Skeletal muscle satellite cell (primary cell): Measurements from ENCODE around the gene PGS1.

Experiments used
- H3K27me3 ChIP-seq: 2 replicates; pipeline ENCODE4 v1.7.0; 2013; ENCODE audit warnings: low read length; ENCODE audit not compliant: control insufficient read depth, insufficient read depth
- H3K36me3 ChIP-seq: 2 replicates; pipeline ENCODE4 v1.7.0; 2013; ENCODE audit warnings: mild to moderate bottlenecking, control low read depth, low read length; ENCODE audit not compliant: insufficient read depth
- H3K4me1 ChIP-seq: 2 replicates; pipeline ENCODE4 v1.7.0; 2013; ENCODE audit warnings: low read length; ENCODE audit not compliant: control insufficient read depth, insufficient read depth
- H3K4me2 ChIP-seq: 2 replicates; pipeline ENCODE4 v1.7.0; 2013; ENCODE audit warnings: mild to moderate bottlenecking, low read length
- H3K4me3 ChIP-seq: 2 replicates; pipeline ENCODE4 v1.7.0; 2013; ENCODE audit warnings: low read length
- H3K9ac ChIP-seq: 2 replicates; pipeline ENCODE4 v1.7.0; 2013; ENCODE audit warnings: mild to moderate bottlenecking, low read depth, low read length, moderate library complexity
- H3K9me3 ChIP-seq: replicated peaks from 2 replicates; pipeline ENCODE4 v1.7.0; 2013; ENCODE audit warnings: mild to moderate bottlenecking, control low read depth, low read length

PGS1 gene

GRCh38 chr17:78428025-78428575 is 49.7 kb downstream of the PGS1 start:
- H3K9ac ChIP-seq: no peak overlapping the region
- peaks cover 3% of the 10 kb centered on the region for H3K27me3 ChIP-seq
- H3K4me2 ChIP-seq: no peak overlapping the region
- H3K4me1 ChIP-seq: peaks cover under 1% of the 10 kb centered on the region
- no peak overlapping the region for H3K4me3 ChIP-seq
- peaks cover 53% of the 10 kb centered on the region for H3K36me3 ChIP-seq
- no peaks in the 10 kb centered on the region for H3K9me3 ChIP-seq

DNA sequence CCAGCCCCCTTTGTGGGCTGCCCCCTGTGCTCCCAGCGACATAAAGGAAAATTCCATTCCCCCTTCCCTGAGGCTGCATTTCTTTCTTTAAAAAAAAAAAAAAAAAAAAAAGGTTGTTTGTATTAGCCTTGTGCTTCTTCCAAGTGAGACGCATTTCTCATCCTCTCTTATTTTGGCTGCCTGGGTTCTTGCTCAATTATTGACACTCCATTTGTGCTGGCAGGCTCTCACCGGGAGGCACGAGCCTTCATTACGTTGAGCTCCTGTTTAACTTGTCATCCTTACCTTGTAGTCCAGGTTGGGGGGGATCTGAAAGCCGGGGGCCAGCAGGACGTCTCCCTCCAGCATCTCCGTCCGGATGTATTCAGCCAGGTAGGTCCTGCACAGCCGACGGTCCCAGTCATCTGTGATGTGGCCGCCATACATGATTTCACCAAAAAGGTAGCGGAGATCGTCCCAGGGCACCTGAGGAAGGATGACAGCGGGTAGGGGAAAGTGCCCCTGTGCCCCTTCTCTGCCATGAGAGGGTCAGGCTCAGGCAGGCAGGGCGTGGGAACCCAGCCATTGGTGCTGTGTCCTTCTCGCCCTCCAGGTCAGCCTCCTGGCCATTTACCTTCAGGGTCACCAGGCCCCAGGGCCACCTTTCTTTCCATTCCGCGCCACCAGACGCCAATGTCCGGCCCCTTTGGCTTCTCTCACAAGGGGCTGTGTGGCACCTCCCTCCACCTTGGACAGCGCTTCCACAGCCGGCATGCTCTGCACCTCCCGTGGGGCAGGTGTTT is 50.6 kb downstream of the PGS1 start:
- H3K4me1 ChIP-seq: no peaks in the 10 kb centered on the region
- peaks cover 43% of the 10 kb centered on the region for H3K36me3 ChIP-seq
- no peak overlapping the region for H3K4me3 ChIP-seq
- H3K9me3 ChIP-seq: no peaks in the 10 kb centered on the region
- H3K9ac ChIP-seq: no peak overlapping the region
- peaks cover 11% of the 10 kb centered on the region for H3K27me3 ChIP-seq
- H3K4me2 ChIP-seq: no peak overlapping the region

GRCh38 chr17:78429618-78429995 is 51.2 kb downstream of the PGS1 start:
- Histone ChIP-seq H3K36me3 (peaks cover 39% of the 10 kb centered on the region), H3K9ac (no peak overlapping the region), H3K9me3 (no peaks in the 10 kb centered on the region), H3K4me3 (no peak overlapping the region), H3K4me1 (no peaks in the 10 kb centered on the region), H3K27me3 (peaks cover 12% of the 10 kb centered on the region), H3K4me2 (no peak overlapping the region)

GRCh38 chr17:78430892-78431691 is 52.6 kb downstream of the PGS1 start:
- H3K4me3 ChIP-seq: no peak overlapping the region
- H3K9ac ChIP-seq: no peak overlapping the region
- no peak overlapping the region for H3K4me2 ChIP-seq
- peaks cover 17% of the 10 kb centered on the region for H3K27me3 ChIP-seq
- H3K36me3 ChIP-seq: peaks cover 27% of the 10 kb centered on the region
- H3K9me3 ChIP-seq: no peaks in the 10 kb centered on the region
- no peaks in the 10 kb centered on the region for H3K4me1 ChIP-seq

DNA sequence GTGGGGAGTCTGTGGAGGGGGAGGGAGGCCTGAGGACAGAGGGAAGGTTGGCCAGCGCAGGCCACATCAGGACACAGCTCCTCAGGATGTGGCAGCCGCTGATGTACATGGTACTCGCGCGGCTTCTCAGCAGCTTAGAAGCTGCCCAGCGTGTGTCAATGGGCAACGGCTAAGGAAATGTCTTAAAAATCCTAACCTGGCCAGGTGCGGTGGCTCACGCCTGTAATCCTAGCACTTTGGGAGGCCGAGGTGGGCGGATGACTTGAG is 53.2 kb downstream of the PGS1 start:
- no peaks in the 10 kb centered on the region for H3K4me1 ChIP-seq
- H3K9me3 ChIP-seq: no peaks in the 10 kb centered on the region
- peaks cover 22% of the 10 kb centered on the region for H3K36me3 ChIP-seq
- peaks cover 17% of the 10 kb centered on the region for H3K27me3 ChIP-seq
- H3K4me2 ChIP-seq: no peak overlapping the region
- no peak overlapping the region for H3K4me3 ChIP-seq
- H3K9ac ChIP-seq: no peak overlapping the region

- no peaks in the 10 kb centered on the region for H3K9me3 ChIP-seq
- H3K9ac ChIP-seq: no peak overlapping the region
- H3K4me1 ChIP-seq: peaks cover 6% of the 10 kb centered on the region
- H3K36me3 ChIP-seq: peaks cover 14% of the 10 kb centered on the region
- H3K4me3 ChIP-seq: no peak overlapping the region
- no peak overlapping the region for H3K4me2 ChIP-seq
- peaks cover 24% of the 10 kb centered on the region for H3K27me3 ChIP-seq
These were observed 54.0 kb downstream of the PGS1 start for GRCh38 chr17:78432226-78433012.

DNA sequence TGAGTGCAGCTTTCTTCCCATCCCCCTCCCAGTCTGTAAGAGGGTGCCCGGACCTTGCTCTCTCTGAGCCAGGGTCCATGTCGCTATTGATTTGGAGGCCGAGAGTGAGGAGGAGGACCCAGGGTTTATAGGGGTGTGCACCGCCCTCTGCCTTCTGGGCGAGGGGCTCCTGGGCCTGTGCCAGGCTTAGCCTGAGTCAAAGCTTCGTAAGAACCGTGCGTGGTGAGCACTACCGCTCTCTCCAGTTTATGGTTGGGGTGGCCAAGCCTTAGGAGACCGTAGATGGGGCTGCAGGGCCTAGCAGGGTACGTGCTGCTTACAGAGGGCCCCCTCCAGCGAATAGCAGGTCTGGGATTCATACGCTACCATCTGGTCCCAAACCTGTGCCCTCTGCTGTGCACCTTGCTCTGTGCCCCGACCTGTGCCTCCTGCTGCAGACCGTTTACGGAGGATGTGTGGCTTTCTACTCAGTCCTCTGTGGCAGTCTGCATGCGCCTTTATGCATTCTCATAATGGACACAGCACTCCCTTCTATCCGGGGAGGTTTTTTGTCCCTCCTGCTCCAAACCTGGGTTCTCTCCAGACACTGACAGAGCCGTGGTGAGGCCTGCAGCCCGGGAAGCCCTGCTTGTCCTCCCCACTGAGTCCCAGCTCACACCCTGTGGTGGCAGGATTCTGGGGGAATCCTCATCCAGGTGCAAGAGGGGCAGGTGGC is 54.7 kb downstream of the PGS1 start:
- peaks cover 12% of the 10 kb centered on the region for H3K36me3 ChIP-seq
- no peaks in the 10 kb centered on the region for H3K9me3 ChIP-seq
- H3K4me3 ChIP-seq: no peak overlapping the region
- no peak overlapping the region for H3K4me2 ChIP-seq
- H3K9ac ChIP-seq: no peak overlapping the region
- H3K27me3 ChIP-seq: peaks cover 25% of the 10 kb centered on the region
- H3K4me1 ChIP-seq: peaks cover 6% of the 10 kb centered on the region

DNA sequence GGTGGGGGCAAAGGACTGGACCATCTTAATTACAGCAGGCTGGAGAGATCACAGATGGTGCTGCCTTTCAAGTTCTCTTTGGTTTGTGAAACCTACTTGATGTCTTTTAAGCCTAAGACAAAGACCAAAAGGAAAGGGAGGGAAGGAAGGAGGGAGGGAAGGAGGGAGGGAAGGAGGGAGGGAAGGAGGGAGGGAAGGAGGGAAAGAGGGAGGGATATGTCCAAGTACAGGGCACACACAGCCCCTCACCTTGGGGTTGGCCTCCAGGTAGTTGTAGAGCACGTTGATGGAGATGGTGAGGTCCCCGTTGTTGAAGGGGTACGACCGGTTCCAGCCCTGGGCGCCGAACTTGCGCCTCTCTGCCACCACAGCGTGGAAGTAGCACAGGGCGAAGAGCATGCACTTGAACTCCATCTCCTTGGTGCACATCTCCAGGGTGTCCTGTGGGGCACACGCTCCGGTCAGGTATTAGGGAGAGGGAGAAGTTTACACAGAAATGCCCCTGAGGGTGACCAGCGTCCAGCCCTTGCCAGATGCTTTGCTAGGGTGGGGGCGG is 55.4 kb downstream of the PGS1 start:
- Histone ChIP-seq H3K4me1 (peaks cover 6% of the 10 kb centered on the region), H3K4me3 (no peak overlapping the region), H3K9ac (no peak overlapping the region), H3K4me2 (no peak overlapping the region), H3K9me3 (no peaks in the 10 kb centered on the region), H3K36me3 (peaks cover 7% of the 10 kb centered on the region), H3K27me3 (peaks cover 25% of the 10 kb centered on the region)

DNA sequence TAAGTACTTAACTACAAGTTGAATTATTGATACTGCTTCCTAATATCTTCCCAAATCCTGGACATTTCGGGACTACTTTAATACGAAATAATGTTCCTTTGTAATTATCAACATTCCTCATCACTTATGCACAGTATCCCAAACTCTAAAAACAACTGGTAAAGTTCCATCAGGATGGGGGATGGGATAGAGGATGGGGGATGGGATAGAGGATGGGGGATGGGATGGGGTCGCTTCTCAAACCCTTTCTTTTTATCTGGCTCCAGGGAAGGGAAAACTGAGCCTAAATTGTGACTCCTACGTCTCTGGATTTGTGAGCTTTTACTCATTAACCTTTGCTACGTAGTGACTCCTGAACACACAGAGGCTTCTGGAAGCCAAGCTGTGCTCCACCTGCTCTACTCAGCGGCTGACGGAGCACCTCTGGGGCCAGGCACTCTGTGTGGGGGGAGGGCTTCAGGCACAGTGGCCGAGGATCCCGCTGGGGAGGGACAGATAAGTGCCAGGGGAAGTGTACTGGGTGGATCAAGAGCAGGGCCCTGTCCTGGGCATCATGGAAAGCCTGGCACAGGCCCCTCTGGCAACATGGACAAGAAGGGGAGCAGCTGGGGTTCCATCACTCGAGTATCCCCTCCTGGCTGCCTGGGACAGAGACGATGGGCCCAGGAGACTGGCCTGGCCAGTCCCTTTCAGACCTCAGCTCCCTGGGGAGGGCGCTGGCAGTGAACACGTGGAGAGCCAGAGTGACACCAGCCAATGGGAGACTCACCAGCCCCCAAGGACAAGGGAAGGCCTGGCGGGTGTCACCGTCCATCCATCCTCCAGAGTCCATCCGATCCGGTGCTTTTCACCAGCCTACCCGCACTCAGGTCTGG is 56.2 kb downstream of the PGS1 start:
- H3K4me2 ChIP-seq: no peak overlapping the region
- peaks cover 25% of the 10 kb centered on the region for H3K27me3 ChIP-seq
- no peaks in the 10 kb centered on the region for H3K9me3 ChIP-seq
- H3K4me3 ChIP-seq: no peak overlapping the region
- peaks cover 3% of the 10 kb centered on the region for H3K36me3 ChIP-seq
- H3K9ac ChIP-seq: no peak overlapping the region
- peaks cover 6% of the 10 kb centered on the region for H3K4me1 ChIP-seq

DNA sequence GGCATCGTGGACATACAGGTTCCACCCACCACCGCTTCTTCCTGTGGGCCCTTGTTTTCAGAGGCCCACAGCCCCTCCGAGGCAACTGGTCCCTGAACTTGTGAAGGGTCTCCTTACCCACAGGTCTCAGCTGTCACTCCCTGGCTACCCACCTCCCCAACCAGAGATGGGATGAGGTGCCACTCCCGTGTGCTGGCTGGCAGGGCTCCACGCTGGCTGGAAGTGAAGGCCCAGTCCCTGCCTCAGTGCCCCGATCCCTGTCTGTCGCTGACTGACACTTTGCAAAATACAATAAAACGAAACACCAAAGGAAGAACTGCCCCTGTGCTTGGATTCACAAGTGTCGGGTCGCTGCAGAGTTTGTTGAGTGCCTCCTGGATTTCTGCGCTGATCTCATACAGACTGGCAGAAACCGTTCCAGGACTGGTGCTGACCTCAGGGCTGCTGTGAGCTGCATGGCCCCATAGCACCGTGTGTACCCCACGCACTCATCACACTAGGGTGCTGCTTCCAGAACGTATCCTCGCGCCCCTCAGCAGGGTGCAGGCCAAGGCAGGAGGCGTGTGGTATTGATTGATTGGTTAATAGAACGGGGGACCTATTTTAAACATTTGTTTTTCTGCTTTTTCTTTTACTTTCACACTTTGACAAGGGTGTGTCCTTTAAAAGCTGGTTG is 57.0 kb downstream of the PGS1 start:
- Histone ChIP-seq H3K9me3 (no peaks in the 10 kb centered on the region), H3K4me3 (no peak overlapping the region), H3K4me2 (no peak overlapping the region), H3K36me3 (no peaks in the 10 kb centered on the region), H3K27me3 (peaks cover 25% of the 10 kb centered on the region), H3K9ac (no peak overlapping the region), H3K4me1 (peaks cover 6% of the 10 kb centered on the region)
